Raji (cell line): ENCODE measurements around the gene RYR2.

Experiments
- POLR2A ChIP-seq: IDR thresholded peaks from 2 replicates; pipeline ENCODE4 v1.6.1; 2011; ENCODE audit warnings: low read depth, low read length, control low read depth; ENCODE audit not compliant: insufficient read depth

Gene RYR2

GRCh38 chr1:237025358-237026074 lies 16.5 kb upstream of the RYR2 start:
- TF ChIP-seq POLR2A, result no peak

- no peak for TF ChIP-seq POLR2A
Measured at GRCh38 chr1:237029240-237029639, 12.7 kb upstream of the RYR2 start.

GRCh38 chr1:237029850-237030535 lies 12.0 kb upstream of the RYR2 start:
- no peak for TF ChIP-seq POLR2A

GRCh38 chr1:237031480-237031879 lies 10.5 kb upstream of the RYR2 start:
- no peak for TF ChIP-seq POLR2A

GRCh38 chr1:237032029-237032428 lies 10.0 kb upstream of the RYR2 start:
- no peak for TF ChIP-seq POLR2A

- no peak for TF ChIP-seq POLR2A
Measured at GRCh38 chr1:237033061-237033460, 8.9 kb upstream of the RYR2 start.

GRCh38 chr1:237033804-237034203 lies 8.2 kb upstream of the RYR2 start:
- TF ChIP-seq POLR2A, result no peak

- no peak for TF ChIP-seq POLR2A
Measured at GRCh38 chr1:237035759-237036158, 6.2 kb upstream of the RYR2 start.

GRCh38 chr1:237038211-237038610 lies 3.8 kb upstream of the RYR2 start:
- no peak for TF ChIP-seq POLR2A

- no peak for TF ChIP-seq POLR2A
Measured at GRCh38 chr1:237040823-237041222, 1.2 kb upstream of the RYR2 start.

- no peak for TF ChIP-seq POLR2A
Measured at GRCh38 chr1:237041461-237041794, 556 bp upstream of the RYR2 start.

- no peak for TF ChIP-seq POLR2A
Measured at GRCh38 chr1:237042526-237042891, 525 bp downstream of the RYR2 start.

- no peak for TF ChIP-seq POLR2A
Measured at GRCh38 chr1:237042892-237043576, 1.1 kb downstream of the RYR2 start.

- TF ChIP-seq POLR2A, result no peak
Measured at GRCh38 chr1:237043846-237044636, 2.1 kb downstream of the RYR2 start.

GRCh38 chr1:237045278-237046016 lies 3.5 kb downstream of the RYR2 start:
- TF ChIP-seq POLR2A, result no peak

GRCh38 chr1:237048803-237049202 lies 6.8 kb downstream of the RYR2 start:
- TF ChIP-seq POLR2A, result no peak

GRCh38 chr1:237050185-237050584 lies 8.2 kb downstream of the RYR2 start:
- TF ChIP-seq POLR2A, result no peak
